Measurements from ENCODE around the gene AKAP9. TPM values are rescaled to one million over a fixed set of nuclear protein-coding genes. Genes with fewer than 3 reads are reported as not detected.
"Not testable (repeated sequence)": the region's sequence is repeated elsewhere in the genome, so short reads cannot be mapped to it uniquely, and the experiment has no call there.

The AKAP9 gene
- polyA plus RNA-seq, 3 donors = 75.7 to 110 (median 87.1) TPM

DNA sequence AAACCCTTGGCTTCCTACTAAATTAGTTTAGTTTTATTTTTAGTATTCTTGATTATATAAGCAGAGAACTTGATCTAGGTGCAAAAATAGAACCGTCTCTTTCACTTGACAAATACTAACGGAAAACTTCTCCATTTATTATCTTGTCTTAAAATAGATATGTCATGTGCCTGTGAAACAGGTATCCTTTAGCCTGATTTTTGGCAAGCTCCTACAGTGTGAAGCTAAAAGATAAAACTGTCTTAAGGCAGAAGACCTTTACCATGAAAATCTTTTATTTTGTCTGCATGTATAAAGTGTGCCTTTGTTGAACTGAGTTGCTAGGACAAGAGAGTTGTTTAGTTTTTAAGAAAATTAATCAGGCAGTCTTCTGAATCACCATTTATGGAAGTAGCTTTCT, 103.0 kb downstream of the AKAP9 start:
- DNase-seq (ENCODE audit: extremely low read depth in 1 of 11, low read depth in 9 of 11, low spot score in 4 of 11) = no peak

DNA sequence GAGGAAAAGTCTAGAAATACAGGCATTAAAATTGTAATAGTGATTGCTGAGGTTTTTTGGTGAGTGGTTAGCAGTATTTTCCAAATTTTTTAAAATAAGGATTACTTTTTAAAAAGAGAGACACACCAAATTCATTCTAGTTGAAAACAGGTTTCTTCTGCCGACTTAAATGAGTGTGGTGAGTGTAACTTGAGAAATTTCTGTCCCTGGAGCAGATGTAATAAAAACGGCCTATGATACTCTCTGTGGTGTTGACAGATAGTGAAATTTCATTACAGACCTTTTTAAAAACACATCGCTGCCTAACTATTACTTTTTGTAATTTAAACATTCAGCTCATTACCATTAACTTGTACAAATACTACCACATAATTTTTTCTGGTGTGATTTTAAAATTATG, 103.5 kb downstream of the AKAP9 start:
- DNase-seq (ENCODE audit: extremely low read depth in 1 of 11, low read depth in 9 of 11, low spot score in 4 of 11) = no peak

GRCh38 chr7:92044940-92045339, 104.3 kb downstream of the AKAP9 start:
- DNase-seq (ENCODE audit: extremely low read depth in 1 of 11, low read depth in 9 of 11, low spot score in 4 of 11) = no peak

- no peak for DNase-seq (ENCODE audit: extremely low read depth in 1 of 11, low read depth in 9 of 11, low spot score in 4 of 11)
Observed at GRCh38 chr7:92051655-92052054, 111.0 kb downstream of the AKAP9 start.

DNA sequence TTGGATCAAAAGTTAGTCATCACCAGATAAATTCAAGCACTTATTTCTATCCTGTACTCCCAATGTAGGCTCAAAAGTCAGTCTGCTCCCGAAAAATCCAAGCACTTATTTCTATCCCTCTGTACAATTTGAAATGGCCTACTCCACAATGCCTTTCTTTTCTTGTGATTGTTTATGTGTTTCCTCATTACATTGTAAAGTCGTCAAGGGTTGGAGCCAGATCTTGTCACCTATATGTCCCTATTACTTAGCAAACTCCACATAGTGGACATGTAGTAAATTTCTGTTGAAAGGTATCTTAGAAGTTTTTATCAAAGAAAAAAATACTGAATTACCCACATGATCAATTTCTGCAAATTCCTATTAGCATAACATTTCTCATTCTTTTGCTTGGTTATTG, 111.5 kb downstream of the AKAP9 start:
- DNase-seq (ENCODE audit: extremely low read depth in 1 of 11, low read depth in 9 of 11, low spot score in 4 of 11) = no peak

- DNase-seq (ENCODE audit: extremely low read depth in 1 of 11, low read depth in 9 of 11, low spot score in 4 of 11) = no peak
Observed at GRCh38 chr7:92052684-92053083, 112.0 kb downstream of the AKAP9 start.

DNA sequence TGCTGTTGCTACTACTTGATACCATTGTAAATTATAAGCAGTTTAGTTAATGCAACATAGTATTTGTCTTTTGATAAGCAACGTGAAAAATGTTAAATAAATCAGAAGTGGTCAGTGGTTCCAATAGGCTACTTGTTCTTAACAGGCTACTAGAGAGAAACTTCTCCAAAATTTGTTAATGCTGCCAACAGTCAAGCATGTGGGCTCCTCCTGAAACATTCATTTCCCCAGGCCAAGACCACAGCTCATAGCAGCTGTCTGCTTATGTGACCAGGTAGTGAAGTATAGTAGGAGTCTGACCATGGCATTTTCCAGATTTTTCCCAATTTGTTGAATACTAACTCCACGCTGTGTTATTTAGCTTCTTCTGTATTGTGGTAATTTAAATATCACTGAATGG, 112.7 kb downstream of the AKAP9 start:
- no peak for DNase-seq (ENCODE audit: extremely low read depth in 1 of 11, low read depth in 9 of 11, low spot score in 4 of 11)

DNA sequence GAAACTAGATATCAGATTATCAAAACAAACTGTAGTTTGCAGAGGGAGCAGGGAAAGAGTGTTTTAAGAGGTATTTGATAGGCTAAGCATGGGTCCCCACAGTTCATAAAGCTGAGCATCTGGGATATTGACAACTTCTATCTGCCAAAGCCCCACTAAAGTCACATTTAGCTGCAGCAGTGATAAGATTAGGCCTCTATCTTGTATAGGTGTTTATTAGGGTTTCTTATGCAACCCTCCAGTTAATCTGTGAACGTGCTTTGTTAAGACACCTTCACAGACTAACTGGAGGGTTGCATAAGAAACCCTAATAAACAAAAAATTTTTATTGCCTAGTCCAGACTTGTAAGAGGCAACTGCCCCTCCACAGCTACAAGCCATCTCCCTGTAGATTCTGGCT, 115.6 kb downstream of the AKAP9 start:
- DNase-seq (ENCODE audit: extremely low read depth in 1 of 11, low read depth in 9 of 11, low spot score in 4 of 11) = no peak

DNA sequence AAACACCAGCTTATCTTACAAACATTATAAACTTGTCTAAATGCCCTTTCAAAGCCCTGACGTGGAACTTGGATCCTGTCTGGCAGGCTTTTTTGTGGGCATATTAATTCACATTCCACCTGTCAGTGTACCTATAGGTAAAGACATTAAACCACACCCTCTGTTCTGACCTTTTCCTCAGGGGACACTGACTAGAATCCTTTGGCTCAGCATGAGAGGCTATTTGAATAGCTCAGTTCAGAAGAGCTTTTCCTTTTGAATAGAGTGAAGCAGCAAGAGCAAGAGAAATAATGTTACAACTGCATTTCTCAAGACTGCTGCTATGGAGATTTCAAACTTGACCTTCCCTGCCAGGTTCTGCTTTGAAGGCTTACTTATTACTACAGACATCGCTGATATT, 116.7 kb downstream of the AKAP9 start:
- peak in 5 of 11 donors; percentile 5 to 24 (median 6) for DNase-seq (ENCODE audit: extremely low read depth in 1 of 11, low read depth in 9 of 11, low spot score in 4 of 11)

DNA sequence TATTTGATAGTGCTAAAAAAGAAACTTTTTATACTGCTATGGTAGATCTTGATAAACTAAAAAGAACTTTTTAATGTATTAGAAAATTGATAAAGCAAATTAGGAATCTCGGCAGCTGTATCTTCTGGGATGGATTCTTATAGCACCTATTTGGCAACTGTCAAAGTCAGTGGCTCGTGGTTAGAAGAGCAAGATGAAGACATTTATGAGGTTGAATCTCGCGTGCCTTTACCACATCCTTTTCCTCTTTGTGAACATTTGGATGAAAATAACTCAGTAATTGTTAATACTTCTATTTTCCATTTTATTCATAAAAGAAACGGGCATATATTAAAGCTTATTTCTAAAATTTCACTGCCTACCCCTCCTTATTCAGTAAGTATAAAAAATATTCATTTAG, 117.4 kb downstream of the AKAP9 start:
- DNase-seq (ENCODE audit: extremely low read depth in 1 of 11, low read depth in 9 of 11, low spot score in 4 of 11) = no peak

- no peak for DNase-seq (ENCODE audit: extremely low read depth in 1 of 11, low read depth in 9 of 11, low spot score in 4 of 11)
Observed at GRCh38 chr7:92058899-92059298, 118.2 kb downstream of the AKAP9 start.

- DNase-seq (ENCODE audit: extremely low read depth in 1 of 11, low read depth in 9 of 11, low spot score in 4 of 11) = no peak
Observed at GRCh38 chr7:92061154-92061553, 120.5 kb downstream of the AKAP9 start.

DNA sequence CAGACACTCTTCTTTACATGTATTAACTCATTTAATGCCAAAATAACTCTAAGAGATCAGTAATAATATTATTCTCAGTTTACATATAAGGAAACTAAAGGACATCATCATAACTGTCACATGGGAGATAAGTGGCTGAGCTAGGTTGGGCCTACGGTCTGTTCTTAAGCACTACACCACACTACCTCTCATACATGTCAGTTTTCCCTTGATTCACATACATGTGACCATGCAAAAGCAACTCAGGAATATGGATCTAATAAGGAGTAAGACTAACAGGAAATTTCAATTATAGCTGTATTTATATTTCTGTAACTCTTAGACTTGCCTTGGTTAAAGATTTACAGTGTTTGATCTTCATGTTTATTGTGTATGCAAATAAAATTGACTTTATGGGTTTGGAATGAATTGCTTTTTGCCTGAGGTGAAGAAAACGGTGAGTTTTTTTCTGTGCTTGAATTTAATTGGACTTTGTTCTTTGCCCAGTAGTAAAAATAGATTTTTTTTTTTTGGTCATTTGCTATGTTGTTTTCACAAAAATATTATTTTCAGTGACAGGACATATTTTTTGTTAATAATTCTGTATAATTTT, 123.9 kb downstream of the AKAP9 start:
- no peak for DNase-seq (ENCODE audit: extremely low read depth in 1 of 11, low read depth in 9 of 11, low spot score in 4 of 11)

DNA sequence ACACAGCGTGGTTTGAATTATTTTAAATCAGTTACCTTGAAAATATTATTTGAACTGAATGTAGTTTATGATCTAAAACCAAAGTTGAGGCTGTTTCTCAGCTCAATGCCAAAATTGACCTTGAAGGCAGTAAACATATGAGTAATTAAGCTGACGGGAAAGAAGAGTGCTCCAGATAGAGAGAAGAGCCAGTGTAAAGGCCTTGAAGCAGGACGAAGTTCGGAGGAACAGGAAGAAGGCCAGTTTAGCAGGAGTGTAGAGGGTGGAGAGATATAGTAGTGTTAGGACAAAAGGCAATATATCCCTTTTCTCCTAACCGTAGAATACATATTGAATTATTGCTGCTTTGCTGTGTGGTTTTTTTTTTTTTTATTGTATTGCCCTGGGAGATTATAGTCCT, 130.4 kb downstream of the AKAP9 start:
- no peak for DNase-seq (ENCODE audit: extremely low read depth in 1 of 11, low read depth in 9 of 11, low spot score in 4 of 11)

DNA sequence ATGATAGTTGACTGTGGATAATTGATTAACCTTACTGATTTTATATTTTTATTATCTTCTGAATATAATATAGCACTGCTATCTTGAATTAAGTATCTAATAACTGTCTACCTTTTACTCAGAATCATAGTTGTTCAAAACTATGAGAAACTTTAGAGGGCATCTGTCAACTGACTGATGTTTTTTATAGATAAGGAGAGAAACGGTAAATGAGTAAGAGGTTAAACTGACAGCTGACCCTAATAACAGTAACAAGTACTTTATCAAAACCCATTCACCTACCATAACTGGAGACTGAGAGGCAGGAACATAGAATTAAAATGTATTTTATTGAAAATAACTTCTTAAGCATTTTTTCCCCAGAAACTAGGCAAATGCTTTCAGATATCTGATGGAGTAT, 131.5 kb downstream of the AKAP9 start:
- no peak for DNase-seq (ENCODE audit: extremely low read depth in 1 of 11, low read depth in 9 of 11, low spot score in 4 of 11)

DNA sequence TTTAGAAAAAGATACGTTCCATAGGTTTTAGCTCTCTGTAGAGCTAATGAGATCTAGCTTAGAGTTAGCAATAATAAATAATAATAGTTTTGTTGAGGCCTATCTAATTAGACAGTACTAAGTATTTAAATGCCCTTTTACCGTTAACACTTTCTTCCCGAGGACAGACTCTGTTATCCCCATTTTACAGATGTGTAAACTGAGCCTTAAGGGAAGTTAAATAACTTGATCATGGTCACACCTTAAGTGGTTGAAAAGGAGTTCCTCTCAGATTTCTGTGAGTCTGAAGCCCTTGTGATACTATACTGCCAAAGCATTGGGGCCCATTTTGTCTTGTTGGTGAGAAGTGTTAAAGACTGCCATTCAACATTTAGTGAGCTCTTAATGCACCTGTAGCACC, 132.0 kb downstream of the AKAP9 start:
- no peak for DNase-seq (ENCODE audit: extremely low read depth in 1 of 11, low read depth in 9 of 11, low spot score in 4 of 11)

DNA sequence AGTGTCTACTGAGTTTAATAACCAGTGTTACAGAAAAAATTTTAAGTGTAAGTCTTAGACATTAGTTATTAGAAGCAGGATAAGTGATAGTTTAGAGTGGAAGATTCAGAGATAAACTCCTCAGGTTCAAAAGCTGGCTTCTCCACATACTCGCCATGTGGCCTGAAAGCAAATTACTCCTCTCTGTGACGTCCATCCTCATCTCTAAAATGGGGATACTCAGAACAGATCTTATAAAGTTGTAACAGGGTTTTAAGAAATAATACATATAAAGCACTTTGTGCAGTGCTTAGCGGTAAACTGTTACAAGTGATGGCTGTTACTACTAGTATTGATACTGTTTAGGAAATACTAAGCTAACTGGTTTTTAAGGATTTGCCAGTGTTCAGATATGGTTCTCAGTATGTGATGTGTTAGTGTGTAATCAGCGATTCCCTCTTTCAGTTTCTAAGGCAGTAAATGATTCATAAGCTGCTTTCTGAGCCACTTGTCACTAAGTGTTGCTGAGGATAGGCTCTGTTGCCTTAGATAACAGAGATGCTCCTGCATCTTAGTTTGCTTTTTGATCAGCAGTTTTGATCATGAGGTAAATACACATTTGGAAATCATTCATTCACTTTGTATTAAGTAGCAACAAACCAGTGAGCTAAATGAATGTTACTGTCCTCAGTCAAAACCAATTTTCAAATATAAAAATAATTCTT, 134.9 kb downstream of the AKAP9 start:
- DNase-seq (ENCODE audit: extremely low read depth in 1 of 11, low read depth in 9 of 11, low spot score in 4 of 11) = no peak

DNA sequence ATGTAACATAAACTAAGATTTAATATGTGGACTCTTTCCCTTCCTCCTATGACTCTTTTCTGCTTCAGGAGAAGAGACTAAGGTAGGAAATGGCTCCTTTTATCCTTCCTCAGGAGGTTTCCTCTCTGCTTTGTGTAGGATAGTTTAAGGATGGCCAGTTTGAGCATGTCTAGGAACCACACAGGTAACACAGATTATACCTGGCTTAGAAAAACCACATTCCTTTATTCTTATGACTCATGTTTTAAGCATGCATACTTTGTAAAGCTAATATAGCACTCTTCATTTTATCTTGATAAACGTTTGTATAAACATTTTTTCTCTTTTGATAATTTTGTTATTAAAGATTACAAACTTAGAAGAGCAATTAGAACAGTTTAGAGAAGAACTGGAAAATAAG, 135.8 kb downstream of the AKAP9 start:
- DNase-seq (ENCODE audit: extremely low read depth in 1 of 11, low read depth in 9 of 11, low spot score in 4 of 11) = no peak

GRCh38 chr7:92083922-92084321, 143.3 kb downstream of the AKAP9 start:
- DNase-seq (ENCODE audit: extremely low read depth in 1 of 11, low read depth in 9 of 11, low spot score in 4 of 11) = not testable (repeated sequence)

- no peak for DNase-seq (ENCODE audit: extremely low read depth in 1 of 11, low read depth in 9 of 11, low spot score in 4 of 11)
Observed at GRCh38 chr7:92088266-92088665, 147.6 kb downstream of the AKAP9 start.

DNA sequence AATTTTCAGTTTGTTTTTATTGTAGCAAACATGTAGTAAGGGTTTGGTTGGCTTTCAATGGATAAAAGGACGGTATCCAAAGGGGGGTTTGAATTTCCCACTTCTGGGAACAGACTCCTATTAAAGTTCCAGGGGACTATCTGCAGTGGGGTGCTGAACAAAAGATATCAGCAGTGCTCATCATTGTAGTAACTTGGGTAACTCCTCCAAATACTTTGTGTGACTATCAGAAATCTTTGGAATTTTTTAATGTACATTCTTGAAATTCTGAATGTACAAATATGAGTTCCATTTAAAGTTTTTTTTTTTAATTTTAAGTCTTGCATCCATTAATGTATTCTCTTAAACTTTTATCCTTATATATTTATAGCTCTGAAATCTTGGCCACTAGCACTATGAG, 151.5 kb downstream of the AKAP9 start:
- DNase-seq (ENCODE audit: extremely low read depth in 1 of 11, low read depth in 9 of 11, low spot score in 4 of 11) = no peak
